HCT116 (cell line): ENCODE data around the gene FAM131A.

ENCODE experiments used
- CEBPB ChIP-seq: IDR thresholded peaks from 2 replicates; pipeline ENCODE4 v1.6.1; 2012; ENCODE audit warnings: low read depth
- CTCF ChIP-seq, 3 experiments: fragments of 200-600 bp in 1 of 3; sonication (generic) in 1 of 3; IDR thresholded peaks in 2 of 3; conservative IDR thresholded peaks in 1 of 3; 2 replicates each; pipeline ENCODE4 v1.5.1; 2012 to 2017; ENCODE audit warnings: low read depth in 2 of 3, low read length in 2 of 3, antibody characterized with exemption in 1 of 3, borderline replicate concordance in 1 of 3, control low read depth in 1 of 3, mild to moderate bottlenecking in 1 of 3, mixed read lengths in 1 of 3, mixed run types in 1 of 3, moderate library complexity in 1 of 3; ENCODE audit not compliant: insufficient read depth in 1 of 3
- EGR1 ChIP-seq: IDR thresholded peaks from 2 replicates; pipeline ENCODE4 v1.6.1; 2012; ENCODE audit warnings: low read depth
- EZH2 ChIP-seq: fragments of 200-600 bp; sonication (generic); IDR thresholded peaks from 2 replicates; pipeline ENCODE4 v1.6.1; 2017; ENCODE audit warnings: antibody characterized with exemption, mixed run types
- JUND ChIP-seq: IDR thresholded peaks from 2 replicates; pipeline ENCODE4 v1.6.1; 2012
- MAX ChIP-seq: IDR thresholded peaks from 2 replicates; pipeline ENCODE4 v1.6.1; 2012
- POLR2A ChIP-seq: IDR thresholded peaks from 2 replicates; pipeline ENCODE4 v1.7.0; 2011; ENCODE audit warnings: borderline replicate concordance; ENCODE audit not compliant: insufficient read depth, insufficient read length; ENCODE audit errors: extremely low read depth
- POLR2AphosphoS5 ChIP-seq: IDR thresholded peaks from 2 replicates; pipeline ENCODE4 v1.6.1; 2011; ENCODE audit warnings: mild to moderate bottlenecking, low read depth, low read length, moderate library complexity
- RAD21 ChIP-seq: IDR thresholded peaks from 2 replicates; pipeline ENCODE4 v1.6.1; 2012; ENCODE audit warnings: low read depth, mild to moderate bottlenecking
- ZBTB33 ChIP-seq: IDR thresholded peaks from 2 replicates; pipeline ENCODE4 v1.6.1; 2011; ENCODE audit warnings: mild to moderate bottlenecking, low read length, moderate library complexity; ENCODE audit not compliant: insufficient replicate concordance; ENCODE audit errors: extremely low read depth

- no peak for TF ChIP-seq CTCF (IDR thresholded peaks at IDR 0.05 in 2 of 3, conservative IDR thresholded peaks at IDR 0.05 in 1 of 3; ENCODE audit: borderline replicate concordance in 1 of 3, insufficient read depth in 1 of 3, low read depth in 2 of 3, low read length in 2 of 3)
- TF ChIP-seq POLR2AphosphoS5, result no peak
- no peak for TF ChIP-seq POLR2A
- TF ChIP-seq EZH2, result no peak
- TF ChIP-seq RAD21, result no peak
- TF ChIP-seq JUND, result no peak
- TF ChIP-seq MAX, result no peak
- no peak for TF ChIP-seq EGR1
- no peak for TF ChIP-seq CEBPB
- no peak for TF ChIP-seq ZBTB33
Measured at GRCh38 chr3:184321666-184322065, 15.7 kb upstream of the FAM131A start.
